Articular chondrocyte of knee joint (primary cell): Measurements from ENCODE around the gene FBXO45. TPM values are rescaled to one million over a fixed set of nuclear protein-coding genes. Genes with fewer than 3 reads are reported as not detected.

Experiments
- small RNA-seq: library from RNA; depleted of rRNA; stranded (forward); fragments of <200 nt; gene quantifications from one replicate; pipeline ENCODE3, GENCODE V24; 2012
- total RNA-seq: library from RNA; depleted of rRNA; stranded (reverse); fragments of >200 nt; gene quantifications from 2 replicates; pipeline ENCODE4 v1.2.3, GENCODE V29; 2012

The FBXO45 gene, protein sequence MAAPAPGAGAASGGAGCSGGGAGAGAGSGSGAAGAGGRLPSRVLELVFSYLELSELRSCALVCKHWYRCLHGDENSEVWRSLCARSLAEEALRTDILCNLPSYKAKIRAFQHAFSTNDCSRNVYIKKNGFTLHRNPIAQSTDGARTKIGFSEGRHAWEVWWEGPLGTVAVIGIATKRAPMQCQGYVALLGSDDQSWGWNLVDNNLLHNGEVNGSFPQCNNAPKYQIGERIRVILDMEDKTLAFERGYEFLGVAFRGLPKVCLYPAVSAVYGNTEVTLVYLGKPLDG
- 10.6 and 11.2 TPM in 2 replicates for total RNA-seq

DNA sequence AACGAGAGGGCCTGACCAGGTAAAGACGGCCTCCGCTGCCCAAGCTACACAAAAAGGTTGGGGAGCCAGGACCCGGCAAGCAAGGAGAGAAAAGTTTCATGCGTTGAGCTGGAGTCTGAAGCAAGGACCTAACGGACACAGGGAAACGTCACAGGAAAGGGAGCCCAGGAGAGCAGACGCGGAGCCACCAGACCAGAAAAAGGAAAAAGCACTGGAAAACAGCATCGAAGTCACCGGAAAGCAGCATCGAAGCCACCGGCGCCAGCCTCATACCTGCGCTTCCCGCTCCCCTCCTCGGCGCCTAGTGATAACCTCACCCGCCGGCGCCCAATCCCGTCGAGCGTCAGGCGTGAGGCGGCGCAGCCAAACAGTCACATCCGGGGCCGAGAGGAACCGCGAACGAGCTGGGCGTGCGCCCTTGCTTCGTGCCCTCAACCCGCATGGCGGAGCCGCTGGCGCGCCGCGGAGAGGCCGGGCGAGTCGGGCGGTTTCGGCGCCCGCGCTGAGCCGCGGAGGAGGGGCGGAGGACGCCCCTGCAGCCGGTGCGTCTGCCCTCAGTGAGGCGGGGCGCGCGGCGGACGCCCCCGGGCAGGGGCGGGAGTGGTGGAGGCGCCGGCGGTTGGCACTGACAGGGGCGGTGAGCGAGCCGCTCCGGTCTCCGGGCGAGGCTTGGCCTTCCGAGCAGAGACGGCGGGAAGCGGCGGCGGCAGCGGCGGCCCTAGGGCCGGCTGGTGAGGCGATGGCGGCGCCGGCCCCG, at the start of gene FBXO45, which contains the start of gene WDR53:
Gene FBXO45 (plus strand): TSS at position 415 of the 757 bp plus-strand sequence. CDS start 325 bp downstream, at position 740.
Gene WDR53 (minus strand): TSS at position 309 of the 757 bp plus-strand sequence. CDS start 7,079 bp downstream, outside the sequence.

Small RNA genes within 50 kb of the gene (small RNA-seq; reads per million reads assigned to genes)
- gene RPS29P3: not detected

Other genes starting within 250 kb of the FBXO45 start
- gene TM4SF19, start 230.3 kb upstream of the FBXO45 start, total RNA-seq: not detected in 2 replicates
- 29.3 and 34.9 TPM in 2 replicates for gene UBXN7, start 136.2 kb upstream of the FBXO45 start, total RNA-seq
- 20.8 and 25.0 TPM in 2 replicates for gene RNF168, start 64.9 kb upstream of the FBXO45 start, total RNA-seq
- not detected in 2 replicates for gene SMCO1, start 53.3 kb upstream of the FBXO45 start, total RNA-seq
- gene WDR53, start 106 bp upstream of the FBXO45 start, total RNA-seq: 5.5 and 6.7 TPM in 2 replicates
- 1.4 and 1.5 TPM in 2 replicates for gene NRROS, start 71.0 kb downstream of the FBXO45 start, total RNA-seq
- gene CEP19, start 143.6 kb downstream of the FBXO45 start, total RNA-seq: 3.5 and 4.6 TPM in 2 replicates
- gene PIGX, start 143.7 kb downstream of the FBXO45 start, total RNA-seq: 36.8 and 39.2 TPM in 2 replicates
- 38.0 and 40.1 TPM in 2 replicates for gene PAK2, start 171.2 kb downstream of the FBXO45 start, total RNA-seq